Measurements from ENCODE around the gene CHRNA3.

GRCh38 chr15:78637776-78638435 lies 17.1 kb upstream of the CHRNA3 start:
- TF ChIP-seq POLR2A (IDR thresholded peaks at IDR 0.05) = no peak
- no peak for TF ChIP-seq CTCF (IDR thresholded peaks at IDR 0.05)
- no peak for TF ChIP-seq POLR2AphosphoS5 (IDR thresholded peaks at IDR 0.05)
